ENCODE data around the gene EN2.

GRCh38 chr7:155430606-155431005 is 27.3 kb upstream of the EN2 start:
- TF ChIP-seq EZH2 (IDR thresholded peaks at IDR 0.05; ENCODE audit: borderline replicate concordance) (no peak), CTCF (IDR thresholded peaks at IDR 0.05; ENCODE audit: poor library complexity) (no peak), EZH2phosphoT487 (IDR thresholded peaks at IDR 0.05; ENCODE audit: low read depth, severe bottlenecking, unreplicated experiment) (no peak)

Measured in hepatocyte (in vitro differentiated cells).